Measurements from ENCODE around the gene FAM111A. TPM values are rescaled to one million over a fixed set of nuclear protein-coding genes. Genes with fewer than 3 reads are reported as not detected.

The FAM111A gene
- total RNA-seq, 1 donor from 2014 or later, result 9.6 TPM

GRCh38 chr11:59182457-59183151 is 39.9 kb downstream of the FAM111A start:
- Histone ChIP-seq H3K27me3 (ENCODE audit: low read depth) (no peaks in the 10 kb centered on the region), H3K36me3 (peaks cover 12% of the 10 kb centered on the region), H3K27ac (replicated peaks) (peak overlapping the region; percentile 57), H3K9me3 (replicated peaks) (peaks cover 12% of the 10 kb centered on the region), H3K4me1 (peaks cover 31% of the 10 kb centered on the region), H3K4me3 (no peak overlapping the region)
- TF ChIP-seq CTCF (IDR thresholded peaks at IDR 0.05; ENCODE audit: borderline replicate concordance), result no peak
- no peak for DNase-seq
- intact Hi-C loops (cut with micrococcal nuclease), result no loop called here

GRCh38 chr11:59183771-59184170 is 41.1 kb downstream of the FAM111A start:
- TF ChIP-seq CTCF (IDR thresholded peaks at IDR 0.05; ENCODE audit: borderline replicate concordance), result no peak
- no peaks in the 10 kb centered on the region for H3K27me3 ChIP-seq (ENCODE audit: low read depth)
- no peak for DNase-seq
- H3K9me3 ChIP-seq (replicated peaks), result peaks cover 10% of the 10 kb centered on the region
- intact Hi-C loops (cut with micrococcal nuclease), result no loop called here
- H3K27ac ChIP-seq (replicated peaks), result peak overlapping the region; percentile 57
- H3K36me3 ChIP-seq, result peaks cover 10% of the 10 kb centered on the region
- no peak overlapping the region for H3K4me3 ChIP-seq
- H3K4me1 ChIP-seq, result peaks cover 41% of the 10 kb centered on the region

- Histone ChIP-seq H3K36me3 (peaks cover 10% of the 10 kb centered on the region), H3K27me3 (ENCODE audit: low read depth) (no peaks in the 10 kb centered on the region), H3K4me3 (no peak overlapping the region), H3K9me3 (replicated peaks) (peaks cover under 1% of the 10 kb centered on the region), H3K27ac (replicated peaks) (peak overlapping the region; percentile 57), H3K4me1 (peaks cover 50% of the 10 kb centered on the region)
- intact Hi-C loops (cut with micrococcal nuclease), result no loop called here
- TF ChIP-seq CTCF (IDR thresholded peaks at IDR 0.05; ENCODE audit: borderline replicate concordance), result no peak
- no peak for DNase-seq
These were observed 42.2 kb downstream of the FAM111A start for GRCh38 chr11:59184691-59185339.

- Histone ChIP-seq H3K36me3 (peaks cover 10% of the 10 kb centered on the region), H3K9me3 (replicated peaks) (no peaks in the 10 kb centered on the region), H3K27me3 (ENCODE audit: low read depth) (no peaks in the 10 kb centered on the region), H3K4me1 (peaks cover 54% of the 10 kb centered on the region), H3K4me3 (no peak overlapping the region), H3K27ac (replicated peaks) (peak overlapping the region; percentile 57)
- intact Hi-C loops (cut with micrococcal nuclease), result no loop called here
- DNase-seq, result no peak
- TF ChIP-seq CTCF (IDR thresholded peaks at IDR 0.05; ENCODE audit: borderline replicate concordance), result no peak
These were observed 42.8 kb downstream of the FAM111A start for GRCh38 chr11:59185386-59185945.

- no peaks in the 10 kb centered on the region for H3K27me3 ChIP-seq (ENCODE audit: low read depth)
- intact Hi-C loops (cut with micrococcal nuclease), result no loop called here
- no peak for DNase-seq
- H3K9me3 ChIP-seq (replicated peaks), result no peaks in the 10 kb centered on the region
- H3K4me3 ChIP-seq, result no peak overlapping the region
- peaks cover 10% of the 10 kb centered on the region for H3K36me3 ChIP-seq
- TF ChIP-seq CTCF (IDR thresholded peaks at IDR 0.05; ENCODE audit: borderline replicate concordance), result peak; percentile 55
- peak overlapping the region; percentile 57 for H3K27ac ChIP-seq (replicated peaks)
- H3K4me1 ChIP-seq, result peaks cover 54% of the 10 kb centered on the region
These were observed 43.5 kb downstream of the FAM111A start for GRCh38 chr11:59186130-59186594.
